ENCODE results near the gene COX6A1. TPM values are rescaled to one million over a fixed set of nuclear protein-coding genes. Genes with fewer than 3 reads are reported as not detected.
A peak's percentile ranks its signal among the peaks of the same experiment; 100 is the strongest.

Gene COX6A1
- total RNA-seq, 2 donors from 2014 or later = 229 to 431 TPM

DNA sequence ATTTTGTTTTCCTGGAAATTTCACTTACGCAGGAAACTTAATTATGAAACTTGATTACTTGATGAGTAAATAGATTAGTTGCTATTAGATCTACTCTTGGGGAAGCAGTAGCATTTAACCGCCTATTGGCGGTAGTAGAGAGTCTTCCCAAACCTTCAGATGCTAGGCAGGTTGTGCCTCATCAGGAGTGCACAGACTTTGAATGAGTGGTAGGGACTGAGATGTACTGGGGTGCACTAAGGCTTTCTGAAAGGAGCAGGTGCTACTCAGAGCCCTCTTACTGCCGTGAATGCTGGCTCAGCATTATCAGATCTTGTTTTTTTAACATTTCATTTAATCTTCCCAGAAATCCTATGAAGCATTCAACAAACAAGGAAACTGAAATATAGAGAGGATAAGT is 16.1 kb downstream of the COX6A1 start:
- no peak for DNase-seq (ENCODE audit: low spot score)
- Histone ChIP-seq H3K4me1 (ENCODE audit: control insufficient read depth in 1 of 2, low read depth in 2 of 2) (no peaks in the 10 kb centered on the region), H3K36me3 (peaks cover 26% of the 10 kb centered on the region), H3K9me3 (no peaks in the 10 kb centered on the region), H3K27me3 (replicated peaks; ENCODE audit: insufficient read depth) (no peaks in the 10 kb centered on the region), H3K4me3 (no peak overlapping the region), H3K27ac (no peak overlapping the region)
- ATAC-seq (ENCODE audit: insufficient number of reproducible peaks, low FRiP score, low read depth) = no peak
- TF ChIP-seq, protein P1, sequence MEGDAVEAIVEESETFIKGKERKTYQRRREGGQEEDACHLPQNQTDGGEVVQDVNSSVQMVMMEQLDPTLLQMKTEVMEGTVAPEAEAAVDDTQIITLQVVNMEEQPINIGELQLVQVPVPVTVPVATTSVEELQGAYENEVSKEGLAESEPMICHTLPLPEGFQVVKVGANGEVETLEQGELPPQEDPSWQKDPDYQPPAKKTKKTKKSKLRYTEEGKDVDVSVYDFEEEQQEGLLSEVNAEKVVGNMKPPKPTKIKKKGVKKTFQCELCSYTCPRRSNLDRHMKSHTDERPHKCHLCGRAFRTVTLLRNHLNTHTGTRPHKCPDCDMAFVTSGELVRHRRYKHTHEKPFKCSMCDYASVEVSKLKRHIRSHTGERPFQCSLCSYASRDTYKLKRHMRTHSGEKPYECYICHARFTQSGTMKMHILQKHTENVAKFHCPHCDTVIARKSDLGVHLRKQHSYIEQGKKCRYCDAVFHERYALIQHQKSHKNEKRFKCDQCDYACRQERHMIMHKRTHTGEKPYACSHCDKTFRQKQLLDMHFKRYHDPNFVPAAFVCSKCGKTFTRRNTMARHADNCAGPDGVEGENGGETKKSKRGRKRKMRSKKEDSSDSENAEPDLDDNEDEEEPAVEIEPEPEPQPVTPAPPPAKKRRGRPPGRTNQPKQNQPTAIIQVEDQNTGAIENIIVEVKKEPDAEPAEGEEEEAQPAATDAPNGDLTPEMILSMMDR (IDR thresholded peaks at IDR 0.05) = peak; percentile 37

DNA sequence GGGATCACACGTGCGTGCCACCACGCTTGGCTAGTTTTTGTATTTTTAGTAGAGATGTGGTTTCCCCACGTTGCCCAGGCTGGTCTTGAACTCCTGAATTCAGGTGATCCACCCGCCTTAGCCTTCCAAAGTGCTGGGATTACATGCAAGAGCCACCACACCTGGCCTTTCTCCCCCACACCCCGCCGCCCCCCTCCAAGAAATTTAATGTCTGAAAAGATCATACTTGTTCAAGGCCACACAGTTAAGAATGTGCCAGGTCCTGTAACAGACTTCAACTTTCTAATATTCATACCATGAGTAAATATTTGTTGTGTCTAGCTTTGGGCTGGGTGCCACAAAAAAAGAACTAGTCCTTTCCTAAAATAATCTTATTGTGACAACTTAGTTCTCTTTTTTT is 17.4 kb downstream of the COX6A1 start:
- Histone ChIP-seq H3K4me3 (no peak overlapping the region), H3K4me1 (ENCODE audit: control insufficient read depth in 1 of 2, low read depth in 2 of 2) (no peaks in the 10 kb centered on the region), H3K9me3 (no peaks in the 10 kb centered on the region), H3K27me3 (replicated peaks; ENCODE audit: insufficient read depth) (no peaks in the 10 kb centered on the region), H3K27ac (no peak overlapping the region), H3K36me3 (peaks cover 36% of the 10 kb centered on the region)
- no peak for DNase-seq (ENCODE audit: low spot score)
- ATAC-seq (ENCODE audit: insufficient number of reproducible peaks, low FRiP score, low read depth) = no peak
- TF ChIP-seq, protein P1 (IDR thresholded peaks at IDR 0.05) = no peak

DNA sequence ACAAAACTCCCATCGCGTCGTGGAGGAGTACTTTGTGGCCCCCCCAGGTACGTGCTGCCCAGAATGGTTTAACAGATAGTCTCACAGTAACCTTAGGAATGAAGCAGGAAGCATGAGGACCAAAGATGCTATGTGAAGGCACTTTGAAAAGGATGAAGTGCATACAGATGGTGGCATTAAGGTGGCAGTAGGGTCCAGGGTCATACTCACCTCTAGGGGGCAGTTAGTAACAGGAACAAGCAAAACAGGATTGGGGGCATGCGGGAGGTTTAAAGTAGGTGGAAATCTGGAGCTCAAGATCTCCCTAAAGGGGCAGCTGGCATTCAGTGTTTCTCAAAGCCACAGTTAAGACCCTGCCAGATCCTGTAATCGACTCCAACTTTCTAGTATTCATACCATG is 19.2 kb downstream of the COX6A1 start:
- Histone ChIP-seq H3K4me1 (ENCODE audit: control insufficient read depth in 1 of 2, low read depth in 2 of 2) (no peaks in the 10 kb centered on the region), H3K27ac (no peak overlapping the region), H3K36me3 (peaks cover 51% of the 10 kb centered on the region), H3K9me3 (no peaks in the 10 kb centered on the region), H3K4me3 (no peak overlapping the region), H3K27me3 (replicated peaks; ENCODE audit: insufficient read depth) (no peaks in the 10 kb centered on the region)
- TF ChIP-seq, protein P1 (IDR thresholded peaks at IDR 0.05) = no peak
- DNase-seq (ENCODE audit: low spot score) (no peak), ATAC-seq (ENCODE audit: insufficient number of reproducible peaks, low FRiP score, low read depth) (no peak)

DNA sequence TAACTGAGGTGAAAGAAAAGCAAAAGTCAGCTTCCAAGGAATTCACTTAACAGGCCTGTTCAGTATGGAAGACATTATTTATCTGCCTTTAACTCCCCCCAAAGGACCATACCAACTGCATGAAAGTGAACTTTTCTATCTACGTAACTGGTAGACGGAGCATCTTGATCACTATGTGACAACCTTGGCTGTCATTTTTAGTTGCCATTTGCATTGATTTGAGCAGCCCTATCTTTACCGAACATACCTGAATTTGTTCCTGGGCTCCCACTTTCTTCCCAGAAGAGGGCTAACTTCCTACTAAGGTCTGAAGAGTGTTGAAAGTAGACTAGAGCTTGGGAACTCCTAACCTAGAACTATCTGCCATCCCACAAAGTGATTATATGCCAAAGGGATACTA is 22.2 kb downstream of the COX6A1 start:
- Histone ChIP-seq H3K27me3 (replicated peaks; ENCODE audit: insufficient read depth) (no peaks in the 10 kb centered on the region), H3K36me3 (peaks cover 77% of the 10 kb centered on the region), H3K9me3 (no peaks in the 10 kb centered on the region), H3K4me3 (no peak overlapping the region), H3K4me1 (ENCODE audit: control insufficient read depth in 1 of 2, low read depth in 2 of 2) (no peaks in the 10 kb centered on the region), H3K27ac (no peak overlapping the region)
- ATAC-seq (ENCODE audit: insufficient number of reproducible peaks, low FRiP score, low read depth) = no peak
- DNase-seq (ENCODE audit: low spot score) = no peak
- TF ChIP-seq, protein P1 (IDR thresholded peaks at IDR 0.05) = no peak

DNA sequence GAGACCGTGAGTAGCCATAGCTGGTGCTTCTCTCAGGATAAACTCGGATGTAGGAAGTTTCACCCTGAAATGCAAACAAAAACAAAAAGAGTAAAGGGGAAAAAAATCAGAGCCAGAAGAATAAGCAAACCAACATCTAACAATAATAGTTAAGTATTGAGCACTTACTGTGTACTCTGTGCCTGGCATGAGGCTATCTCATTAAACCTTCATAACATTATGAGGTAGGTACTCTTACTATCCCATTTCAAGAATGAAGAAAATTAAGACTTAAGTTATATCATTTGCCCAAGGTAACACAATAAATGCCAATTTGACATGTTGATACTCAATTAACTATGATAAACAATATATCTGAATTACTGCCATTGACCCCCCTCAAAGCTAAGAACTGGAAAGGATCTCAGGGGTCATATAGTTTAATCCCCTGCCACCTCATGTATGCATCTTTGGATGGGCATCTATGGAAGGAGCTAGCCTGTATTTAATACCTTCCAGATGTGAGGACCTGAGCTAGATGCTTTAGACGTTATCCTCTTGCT is 24.3 kb downstream of the COX6A1 start:
- DNase-seq (ENCODE audit: low spot score) = no peak
- Histone ChIP-seq H3K27ac (no peak overlapping the region), H3K9me3 (no peaks in the 10 kb centered on the region), H3K4me3 (no peak overlapping the region), H3K36me3 (peaks cover 73% of the 10 kb centered on the region), H3K27me3 (replicated peaks; ENCODE audit: insufficient read depth) (no peaks in the 10 kb centered on the region), H3K4me1 (ENCODE audit: control insufficient read depth in 1 of 2, low read depth in 2 of 2) (peaks cover 4 to 12% of the 10 kb centered on the region in 2 donors)
- no peak for ATAC-seq (ENCODE audit: insufficient number of reproducible peaks, low FRiP score, low read depth)
- TF ChIP-seq, protein P1 (IDR thresholded peaks at IDR 0.05) = no peak
